CD4-positive, alpha-beta T cell (primary cell): Measurements from ENCODE around the gene SGSH. TPM values are rescaled to one million over a fixed set of nuclear protein-coding genes. Genes with fewer than 3 reads are reported as not detected.

Experiments
- ATAC-seq: fragments of 200-7000 bp; cut with Tn5 transposase; one replicate; pipeline ENCODE4 v1.10.0; 2022; ENCODE audit warnings: mild to moderate bottlenecking; ENCODE audit not compliant: poor library complexity
- CTCF ChIA-PET: fragments of 350-600 bp; sonication (Branson Sonifier 250); formaldehyde crosslinking; loops from one replicate; lab custom pipeline; 2021; ENCODE audit warnings: antibody characterized with exemption, inconsistent platforms; lab: Charles Lee
- POLR2A ChIA-PET: fragments of 350-600 bp; sonication (Branson Sonifier 250); formaldehyde crosslinking; loops from one replicate; lab custom pipeline; 2021; ENCODE audit warnings: antibody characterized with exemption, inconsistent platforms; lab: Charles Lee
- DNase-seq, 14 experiments: peaks; one replicate each; pipeline ENCODE4 v3.0.0-alpha.2; 2013 to 2020; ENCODE audit warnings: mixed read lengths in 2 of 14
- H3K27ac ChIP-seq, 2 donors: one replicate each; pipeline versions ENCODE4 v1.5.1 to v1.7.0; 2013; ENCODE audit warnings: low read length in 2 of 2, low read depth in 1 of 2, mild to moderate bottlenecking in 1 of 2
- H3K27me3 ChIP-seq, 2 experiments: 1 replicate in 1 of 2; 2 replicates in 1 of 2; pipeline versions ENCODE4 v1.6.1 to v1.7.0; 2013; ENCODE audit warnings: low read length in 2 of 2, control low read depth in 1 of 2, mild to moderate bottlenecking in 1 of 2, moderate library complexity in 1 of 2; ENCODE audit not compliant: insufficient read depth in 2 of 2, control insufficient read depth in 1 of 2
- H3K36me3 ChIP-seq: one replicate; pipeline ENCODE4 v1.6.1; 2013; ENCODE audit warnings: low read length, control low read depth; ENCODE audit not compliant: insufficient read depth
- H3K4me1 ChIP-seq: one replicate; pipeline ENCODE4 v1.6.1; 2013; ENCODE audit warnings: low read length, control low read depth; ENCODE audit not compliant: insufficient read depth
- H3K4me3 ChIP-seq: one replicate; pipeline ENCODE4 v1.5.1; 2013; ENCODE audit warnings: mild to moderate bottlenecking, low read length, moderate library complexity
- H3K9me3 ChIP-seq, 2 experiments: 1 replicate in 1 of 2; 2 replicates in 1 of 2; pipeline versions ENCODE4 v1.6.1 to v1.7.0; 2013; ENCODE audit warnings: low read length in 2 of 2, mild to moderate bottlenecking in 2 of 2, control low read depth in 1 of 2, moderate library complexity in 1 of 2; ENCODE audit not compliant: control insufficient read depth in 1 of 2, insufficient read depth in 1 of 2
- H3K27ac Mint-ChIP-seq: one replicate; pipeline ENCODE4 v1.8.0; 2020; ENCODE audit warnings: mixed read lengths
- H3K27me3 Mint-ChIP-seq: one replicate; pipeline ENCODE4 v1.8.0; 2021; ENCODE audit warnings: mixed read lengths
- H3K36me3 Mint-ChIP-seq: one replicate; pipeline ENCODE4 v1.8.0; 2021; ENCODE audit warnings: low read depth, mixed read lengths
- H3K4me1 Mint-ChIP-seq: one replicate; pipeline ENCODE4 v1.8.0; 2021; ENCODE audit warnings: low read depth, mixed read lengths
- H3K4me3 Mint-ChIP-seq: one replicate; pipeline ENCODE4 v1.8.0; 2020; ENCODE audit warnings: mild to moderate bottlenecking, mixed read lengths
- H3K9me3 Mint-ChIP-seq: one replicate; pipeline ENCODE4 v1.8.0; 2020; ENCODE audit warnings: mixed read lengths
- intact Hi-C, 2 experiments: fragments of 100-400 bp; cut with DNase I in 1 of 2; cut with micrococcal nuclease in 1 of 2; formaldehyde crosslinking; loops; one replicate each; pipeline versions ENCODE4 v1.15.1 to v1.9.0; 2023 to 2025; cut with DNase I, micrococcal nuclease
- total RNA-seq, 174 experiments: library from RNA in 2 of 174; stranded (reverse) in 2 of 174; gene quantifications; one replicate each; pipeline ENCODE4 v1.2.3 and lab custom pipeline; 2021 to 2026
- TF ChIP-seq, protein P1 (sequence below): fragments of 200-600 bp; IDR thresholded peaks from one replicate; pipeline ENCODE4 v1.8.0; 2022; ENCODE audit warnings: antibody characterized with exemption, mild to moderate bottlenecking

Gene SGSH
- total RNA-seq, 2 experiments from 2014 or later: 97.9 to 102 TPM

GRCh38 chr17:80267391-80267790 lies 47.3 kb upstream of the SGSH start:
- Mint-ChIP-seq H3K9me3 (no peaks in the 10 kb centered on the region), H3K27ac (peak overlapping the region; percentile 35), H3K27me3 (no peaks in the 10 kb centered on the region), H3K4me1 (peaks cover 33% of the 10 kb centered on the region), H3K36me3 (peaks cover 25% of the 10 kb centered on the region), H3K4me3 (peak overlapping the region; percentile 13)
- peaks cover 51% of the 10 kb centered on the region for H3K36me3 ChIP-seq
- CTCF ChIA-PET: interaction anchor here (2.4 kb wide), 1 partner anchor 15 kb away, joined by 9 read pairs; no protein-coding TSS in a partner anchor
- DNase-seq (no peak), ATAC-seq (no peak)
- no peak overlapping the region for H3K4me3 ChIP-seq
- H3K9me3 ChIP-seq: no peaks in the 10 kb centered on the region
- H3K27ac ChIP-seq: no peak overlapping the region
- POLR2A ChIA-PET: no interaction called here
- H3K4me1 ChIP-seq: peaks cover 89% of the 10 kb centered on the region
- intact Hi-C loops: loop anchor here in 1 of 2 experiments (5.0 to 10.0 kb wide), 2 partner anchors 145 to 1247 kb away; partner anchors contain the start of gene ACTG1
- TF ChIP-seq, protein P1, sequence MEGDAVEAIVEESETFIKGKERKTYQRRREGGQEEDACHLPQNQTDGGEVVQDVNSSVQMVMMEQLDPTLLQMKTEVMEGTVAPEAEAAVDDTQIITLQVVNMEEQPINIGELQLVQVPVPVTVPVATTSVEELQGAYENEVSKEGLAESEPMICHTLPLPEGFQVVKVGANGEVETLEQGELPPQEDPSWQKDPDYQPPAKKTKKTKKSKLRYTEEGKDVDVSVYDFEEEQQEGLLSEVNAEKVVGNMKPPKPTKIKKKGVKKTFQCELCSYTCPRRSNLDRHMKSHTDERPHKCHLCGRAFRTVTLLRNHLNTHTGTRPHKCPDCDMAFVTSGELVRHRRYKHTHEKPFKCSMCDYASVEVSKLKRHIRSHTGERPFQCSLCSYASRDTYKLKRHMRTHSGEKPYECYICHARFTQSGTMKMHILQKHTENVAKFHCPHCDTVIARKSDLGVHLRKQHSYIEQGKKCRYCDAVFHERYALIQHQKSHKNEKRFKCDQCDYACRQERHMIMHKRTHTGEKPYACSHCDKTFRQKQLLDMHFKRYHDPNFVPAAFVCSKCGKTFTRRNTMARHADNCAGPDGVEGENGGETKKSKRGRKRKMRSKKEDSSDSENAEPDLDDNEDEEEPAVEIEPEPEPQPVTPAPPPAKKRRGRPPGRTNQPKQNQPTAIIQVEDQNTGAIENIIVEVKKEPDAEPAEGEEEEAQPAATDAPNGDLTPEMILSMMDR: no peak
- H3K27me3 ChIP-seq: no peaks in the 10 kb centered on the region

GRCh38 chr17:80265205-80266068 lies 45.3 kb upstream of the SGSH start:
- H3K4me1 ChIP-seq: peaks cover 86% of the 10 kb centered on the region
- CTCF ChIA-PET: interaction anchor here (1.2 to 2.4 kb wide), 2 partner anchors 10 to 13 kb away, joined by 3 to 9 read pairs; no protein-coding TSS in a partner anchor

More at GRCh38 chr17:80265205-80266068, 45.3 kb upstream of the SGSH start:
- Histone ChIP-seq H3K4me3 (peak overlapping the region; percentile 97), H3K27ac (peak overlapping the region; percentile 72 to 76), H3K9me3 (no peaks in the 10 kb centered on the region), H3K36me3 (peaks cover 38% of the 10 kb centered on the region), H3K27me3 (no peaks in the 10 kb centered on the region)
- intact Hi-C loops: loop anchor here in 1 of 2 experiments (5.0 to 10.0 kb wide), 2 partner anchors 147 to 1249 kb away; partner anchors contain the start of gene ACTG1
- no peaks in the 10 kb centered on the region for H3K9me3 Mint-ChIP-seq
- DNase-seq: peak in 13 of 14 experiments; percentile 25 to 89 (median 50)
- peaks cover 29% of the 10 kb centered on the region for H3K36me3 Mint-ChIP-seq
- peak overlapping the region; percentile 98 for H3K4me3 Mint-ChIP-seq
- no peaks in the 10 kb centered on the region for H3K27me3 Mint-ChIP-seq
- ATAC-seq: peak; percentile 7
- H3K27ac Mint-ChIP-seq: peak overlapping the region; percentile 94
- TF ChIP-seq, protein P1: no peak
- POLR2A ChIA-PET: interaction anchor here (0.5 to 1.2 kb wide), 3 partner anchors 11 to 21 kb away, joined by 3 to 5 read pairs (median 5); no protein-coding TSS in a partner anchor
- peaks cover 45% of the 10 kb centered on the region for H3K4me1 Mint-ChIP-seq
